ENCODE data around the gene GDF10. TPM values are rescaled to one million over a fixed set of nuclear protein-coding genes. Genes with fewer than 3 reads are reported as not detected.

The GDF10 gene
- total and polyA plus RNA-seq, 2 of the 8 experiments (the other 6 are each of a cell fraction or from before 2014, with no cell fraction given), result 0.19 to 0.32 TPM

GRCh38 chr10:47283848-47284247 lies 16.1 kb upstream of the GDF10 start:
- no peaks in the 10 kb centered on the region for H3K79me1 ChIP-seq (ENCODE audit: low read depth, low read length)
- no peak overlapping the region for H3K18ac ChIP-seq (ENCODE audit: extremely low read depth, low read length)
- no peak overlapping the region for H3K4me3 ChIP-seq (ENCODE audit: extremely low read depth in 1 of 4, insufficient read depth in 2 of 4, low read depth in 3 of 4, low read length in 4 of 4)
- no peaks in the 10 kb centered on the region for H3K79me2 ChIP-seq (ENCODE audit: control insufficient read depth in 1 of 2, insufficient read depth in 2 of 2, low read length in 2 of 2)
- no peaks in the 10 kb centered on the region for H4K20me1 ChIP-seq (replicated peaks in 1 of 2; ENCODE audit: control insufficient read depth in 1 of 2, insufficient read depth in 2 of 2, low read length in 2 of 2)
- FAIRE-seq (no peak), DNase-seq (ENCODE audit: low read depth in 1 of 2, low spot score in 2 of 2) (no peak)
- H2BK12ac ChIP-seq (ENCODE audit: low read depth, low read length), result no peak overlapping the region
- no peak overlapping the region for H4K5ac ChIP-seq (ENCODE audit: insufficient read length, low read depth, low read length)
- no peak overlapping the region for H2BK5ac ChIP-seq (ENCODE audit: low read depth, low read length)
- no peak overlapping the region for H2BK120ac ChIP-seq (replicated peaks; ENCODE audit: low read depth, low read length)
- H3K14ac ChIP-seq (ENCODE audit: insufficient read length), result no peak overlapping the region
- no peak overlapping the region for H2BK20ac ChIP-seq (ENCODE audit: low read length)
- no peak overlapping the region for H3K4me2 ChIP-seq (ENCODE audit: insufficient read depth in 1 of 2, low read depth in 2 of 2, low read length in 2 of 2)
- no peak overlapping the region for H3K4ac ChIP-seq (replicated peaks; ENCODE audit: insufficient read length, low read depth, low read length)
- H3K23me2 ChIP-seq (ENCODE audit: low read depth, low read length), result no peaks in the 10 kb centered on the region
- no peak overlapping the region for H3K23ac ChIP-seq (ENCODE audit: insufficient read length)
- no peak overlapping the region for H4K91ac ChIP-seq (replicated peaks; ENCODE audit: insufficient read length, low read length)
- POLR2A ChIA-PET (ENCODE audit: partially characterized antibody), result no interaction called here
- H3K27me3 ChIP-seq (replicated peaks in 1 of 4; ENCODE audit: control insufficient read depth in 3 of 4, extremely low read depth in 1 of 4, insufficient read depth in 3 of 4, low read length in 3 of 4), result no peaks in the 10 kb centered on the region
- no peak overlapping the region for H2BK15ac ChIP-seq (ENCODE audit: low read length)
- TF ChIP-seq CTCF (IDR thresholded peaks at IDR 0.05; ENCODE audit: control extremely low read depth in 1 of 3, insufficient read depth in 1 of 3, low read depth in 1 of 3, low read length in 3 of 3) (no peak), RFX5 (IDR thresholded peaks at IDR 0.05; ENCODE audit: borderline replicate concordance, low read depth, low read length) (no peak), PHF8 (conservative IDR thresholded peaks at IDR 0.05; ENCODE audit: low read depth, low read length) (no peak), NRF1 (IDR thresholded peaks at IDR 0.05; ENCODE audit: low read depth, low read length) (no peak), BRCA1 (IDR thresholded peaks at IDR 0.05; ENCODE audit: low read depth, low read length) (no peak), KDM1A (IDR thresholded peaks at IDR 0.05; ENCODE audit: borderline replicate concordance, low read length) (no peak), SIX5 (IDR thresholded peaks at IDR 0.05; ENCODE audit: low read depth, low read length) (no peak), CHD1 (IDR thresholded peaks at IDR 0.05; ENCODE audit: low read depth, low read length) (no peak), GABPA (IDR thresholded peaks at IDR 0.05; ENCODE audit: borderline replicate concordance, insufficient read depth, low read length) (no peak), JUN (IDR thresholded peaks at IDR 0.05; ENCODE audit: low read depth, low read length) (no peak), SUZ12 (IDR thresholded peaks at IDR 0.05; ENCODE audit: low read length) (no peak)
- H3K9me3 ChIP-seq (ENCODE audit: insufficient read depth in 2 of 2, low read depth in 1 of 2, low read length in 1 of 2), result no peaks in the 10 kb centered on the region
- no peak overlapping the region for H2AK5ac ChIP-seq (ENCODE audit: low read depth, low read length)
- no peaks in the 10 kb centered on the region for H3K4me1 ChIP-seq (replicated peaks in 1 of 4; ENCODE audit: control insufficient read depth in 3 of 4, insufficient read depth in 4 of 4, low read length in 3 of 4)
- no peaks in the 10 kb centered on the region for H3K36me3 ChIP-seq (ENCODE audit: control insufficient read depth in 2 of 4, insufficient read depth in 4 of 4, low read length in 3 of 4)
- H3K9ac ChIP-seq (replicated peaks in 1 of 4; ENCODE audit: extremely low read depth in 1 of 4, low read depth in 3 of 4, low read length in 3 of 4), result no peak overlapping the region
- no peak overlapping the region for H3K27ac ChIP-seq (ENCODE audit: low read depth, low read length)
- H4K8ac ChIP-seq (ENCODE audit: extremely low read depth, insufficient read depth, low read length), result no peak overlapping the region; the same call in 1 of the 2 replicates
- H2AFZ ChIP-seq (ENCODE audit: low read length), result no peak overlapping the region
- no peak overlapping the region for H3K56ac ChIP-seq (replicated peaks; ENCODE audit: insufficient read length, low read depth, low read length)
- CTCF ChIA-PET (ENCODE audit: partially characterized antibody), result interaction anchor here (0.8 to 1.6 kb wide), 5 partner anchors 14 to 259 kb away, joined by 3 to 5 read pairs (median 3); no protein-coding TSS in a partner anchor
